B cell (primary cell): ENCODE results near the gene CDKN2AIPNL. TPM values are rescaled to one million over a fixed set of nuclear protein-coding genes. Genes with fewer than 3 reads are reported as not detected.

Experiments
- ATAC-seq: fragments of 200-7000 bp; cut with Tn5 transposase; one replicate; pipeline ENCODE4 v1.10.0; 2021; ENCODE audit warnings: low read depth, mild to moderate bottlenecking, moderate number of reproducible peaks, moderate library complexity
- CTCF ChIA-PET: fragments of 350-600 bp; sonication (Branson Sonifier 250); formaldehyde crosslinking; loops from one replicate; lab custom pipeline; 2021; ENCODE audit warnings: antibody characterized with exemption, inconsistent platforms; lab: Charles Lee
- POLR2A ChIA-PET: fragments of 350-600 bp; sonication (Branson Sonifier 250); formaldehyde crosslinking; loops from one replicate; lab custom pipeline; 2021; ENCODE audit warnings: antibody characterized with exemption; lab: Charles Lee
- DNase-seq: peaks from one replicate; pipeline ENCODE4 v3.0.0; 2013
- H2AFZ ChIP-seq: 2 replicates; pipeline ENCODE4 v1.6.1; 2012; ENCODE audit warnings: mild to moderate bottlenecking, low read depth, low read length; ENCODE audit not compliant: insufficient read depth, poor library complexity, severe bottlenecking
- H3K27ac ChIP-seq, 2 donors: 1 replicate in 1 of 2; 2 replicates in 1 of 2; pipeline ENCODE4 v1.5.1; 2012 to 2013; ENCODE audit warnings: low read length in 2 of 2, mild to moderate bottlenecking in 2 of 2, moderate library complexity in 1 of 2
- H3K27me3 ChIP-seq, 4 experiments: fragments of 200-600 bp in 1 of 4; sonication (generic) in 1 of 4; replicated peaks in 1 of 4; 1 replicate in 2 of 4; 2 replicates in 2 of 4; pipeline versions ENCODE4 v1.6.1 to v1.7.0; 2013 to 2016; ENCODE audit warnings: low read length in 3 of 4, mild to moderate bottlenecking in 2 of 4, mixed read lengths in 1 of 4, moderate library complexity in 1 of 4; ENCODE audit not compliant: insufficient read depth in 4 of 4, control insufficient read depth in 3 of 4; ENCODE audit errors: control extremely low read depth in 1 of 4
- H3K36me3 ChIP-seq, 2 experiments: replicated peaks in 1 of 2; 1 replicate in 1 of 2; 2 replicates in 1 of 2; pipeline versions ENCODE4 v1.6.1 to v1.7.1; 2013; ENCODE audit warnings: low read length in 1 of 2; ENCODE audit not compliant: insufficient read depth in 2 of 2, control insufficient read depth in 1 of 2; ENCODE audit errors: control extremely low read depth in 1 of 2, extremely low read depth in 1 of 2
- H3K4me1 ChIP-seq, 2 donors: fragments of 200-600 bp in 1 of 2; sonication (generic) in 1 of 2; 1 replicate in 1 of 2; 2 replicates in 1 of 2; pipeline versions ENCODE4 v1.5.1 to v1.6.1; 2013 to 2017; ENCODE audit warnings: low read length in 2 of 2; ENCODE audit not compliant: control insufficient read depth in 2 of 2, insufficient read depth in 2 of 2
- H3K4me2 ChIP-seq: replicated peaks from 2 replicates; pipeline ENCODE3; 2012; ENCODE audit warnings: mild to moderate bottlenecking, low read depth, low read length; ENCODE audit not compliant: poor library complexity, severe bottlenecking
- H3K4me3 ChIP-seq, 5 experiments: fragments of 200-600 bp in 1 of 5; sonication (generic) in 1 of 5; 1 replicate in 3 of 5; 2 replicates in 2 of 5; pipeline versions ENCODE4 v1.5.1 to v1.7.0; 2011 to 2016; ENCODE audit warnings: low read length in 4 of 5, mild to moderate bottlenecking in 4 of 5, low read depth in 2 of 5, control low read depth in 1 of 5, moderate library complexity in 1 of 5; ENCODE audit not compliant: insufficient read depth in 1 of 5; ENCODE audit errors: control extremely low read depth in 1 of 5, extremely low read depth in 1 of 5
- H3K79me2 ChIP-seq: fragments of 200-600 bp; sonication (generic); one replicate; pipeline ENCODE4 v1.6.0; 2016; ENCODE audit warnings: low read length; ENCODE audit not compliant: control insufficient read depth, insufficient read depth
- H3K9ac ChIP-seq: fragments of 200-600 bp; sonication (generic); 2 replicates; pipeline ENCODE4 v1.6.1; 2017; ENCODE audit warnings: mild to moderate bottlenecking, low read length, moderate library complexity
- H3K9me3 ChIP-seq, 3 donors: one replicate each; pipeline versions ENCODE4 v1.6.1 to v1.7.1; 2013; ENCODE audit warnings: low read length in 2 of 3; ENCODE audit not compliant: control insufficient read depth in 2 of 3, insufficient read depth in 1 of 3; ENCODE audit errors: control extremely low read depth in 1 of 3
- H4K20me1 ChIP-seq: 2 replicates; pipeline ENCODE4 v1.6.0; 2012; ENCODE audit warnings: mild to moderate bottlenecking, low read length; ENCODE audit not compliant: insufficient read depth, control insufficient read depth, poor library complexity, severe bottlenecking
- H3K27ac Mint-ChIP-seq: one replicate; pipeline ENCODE4 v1.8.0; 2021; ENCODE audit warnings: mixed read lengths
- H3K27me3 Mint-ChIP-seq: one replicate; pipeline ENCODE4 v1.8.0; 2021; ENCODE audit warnings: mixed read lengths
- H3K4me1 Mint-ChIP-seq: one replicate; pipeline ENCODE4 v1.8.0; 2021; ENCODE audit warnings: mixed read lengths
- H3K4me3 Mint-ChIP-seq: one replicate; pipeline ENCODE4 v1.8.0; 2021; ENCODE audit warnings: mixed read lengths
- H3K9me3 Mint-ChIP-seq: one replicate; pipeline ENCODE4 v1.8.0; 2022; ENCODE audit warnings: mixed read lengths; ENCODE audit not compliant: insufficient read depth
- CTCF ChIP-seq: fragments of 200-600 bp; IDR thresholded peaks from one replicate; pipeline ENCODE4 v1.8.0; 2022; ENCODE audit warnings: antibody characterized with exemption, mild to moderate bottlenecking
- EZH2 ChIP-seq: IDR thresholded peaks from 2 replicates; pipeline ENCODE4 v1.6.1; 2012; ENCODE audit warnings: borderline replicate concordance, low read depth, mild to moderate bottlenecking, moderate library complexity, low read length; ENCODE audit not compliant: insufficient read depth, poor library complexity, severe bottlenecking
- WGBS: methylation state at CpG from one replicate; pipeline ENCODE4 v1.1.5; 2013; ENCODE audit warnings: missing lambda C conversion rate; ENCODE audit not compliant: insufficient coverage; 5-methylcytosine and 5-hydroxymethylcytosine counted together
- intact Hi-C: fragments of 100-400 bp; cut with micrococcal nuclease; formaldehyde crosslinking; loops from one replicate; pipeline ENCODE4 v1.10.0; 2022
- polyA plus RNA-seq: library from polyadenylated mRNA; depleted of rRNA; stranded (reverse); fragments of >200 nt; gene quantifications from 2 replicates; pipeline ENCODE4 v1.2.3, GENCODE V29; 2012
- total RNA-seq, 2 donors: library from RNA; stranded (reverse); fragments of 120-200 nt in 1 of 2; gene quantifications; 1 replicate in 1 of 2; 2 replicates in 1 of 2; pipeline versions ENCODE4 v1.2.3 to v1.2.4, GENCODE V29; 2013 to 2022

CDKN2AIPNL gene
- total and polyA plus RNA-seq, 2 donors (not counting 1 experiment from before 2014, with no cell fraction given), result 11.2 to 17.2 TPM

- no peak overlapping the region for H3K9ac ChIP-seq
- no peak for ATAC-seq
- no peaks in the 10 kb centered on the region for H3K36me3 ChIP-seq
- no peaks in the 10 kb centered on the region for H3K9me3 ChIP-seq
- DNase-seq, result no peak
- TF ChIP-seq EZH2, result no peak
- Mint-ChIP-seq H3K27me3 (no peaks in the 10 kb centered on the region), H3K9me3 (no peaks in the 10 kb centered on the region), H3K27ac (no peak overlapping the region), H3K4me3 (no peak overlapping the region), H3K4me1 (peaks cover 26% of the 10 kb centered on the region)
- ChIA-PET CTCF (interaction anchor here (1.0 to 1.1 kb wide), 2 partner anchors 77 to 136 kb away, joined by 3 read pairs; no protein-coding TSS in a partner anchor), POLR2A (interaction anchor here (0.5 to 1.7 kb wide), 3 partner anchors 8 to 15 kb away, joined by 3 read pairs; no protein-coding TSS in a partner anchor)
- no peaks in the 10 kb centered on the region for H3K27me3 ChIP-seq
- no peak overlapping the region for H3K27ac ChIP-seq
- no peak overlapping the region for H2AFZ ChIP-seq
- intact Hi-C loops, result no loop called here
- no peaks in the 10 kb centered on the region for H3K79me2 ChIP-seq
- no peaks in the 10 kb centered on the region for H4K20me1 ChIP-seq
- WGBS, result 100% methylated on average over 3 of the region's 3 CpGs
- H3K4me2 ChIP-seq, result no peak overlapping the region
- no peak overlapping the region for H3K4me3 ChIP-seq
- peaks cover 19 to 24% of the 10 kb centered on the region in 2 donors for H3K4me1 ChIP-seq
These were observed 39.7 kb upstream of the CDKN2AIPNL start for GRCh38 chr5:134451225-134451935.

- no peaks in the 10 kb centered on the region for H3K27me3 ChIP-seq
- 50% methylated on average over 2 of the region's 2 CpGs for WGBS
- H3K9ac ChIP-seq, result no peak overlapping the region
- H3K4me1 Mint-ChIP-seq, result peaks cover 36% of the 10 kb centered on the region
- no peak for DNase-seq
- intact Hi-C loops, result no loop called here
- no peak overlapping the region for H2AFZ ChIP-seq
- no peak overlapping the region for H3K4me3 ChIP-seq
- H3K27ac Mint-ChIP-seq, result no peak overlapping the region
- ChIA-PET CTCF (no interaction called here), POLR2A (interaction anchor here (1.7 kb wide), 1 partner anchor 9 kb away, joined by 3 read pairs; no protein-coding TSS in a partner anchor)
- H3K27ac ChIP-seq, result no peak overlapping the region
- H3K4me1 ChIP-seq, result peaks cover 29 to 34% of the 10 kb centered on the region in 2 donors
- TF ChIP-seq EZH2 (no peak), CTCF (no peak)
- H3K36me3 ChIP-seq, result no peaks in the 10 kb centered on the region
- H3K79me2 ChIP-seq, result no peaks in the 10 kb centered on the region
- H4K20me1 ChIP-seq, result no peaks in the 10 kb centered on the region
- H3K9me3 ChIP-seq, result no peaks in the 10 kb centered on the region
- H3K4me3 Mint-ChIP-seq, result no peak overlapping the region
- no peak for ATAC-seq
- no peaks in the 10 kb centered on the region for H3K9me3 Mint-ChIP-seq
- H3K4me2 ChIP-seq, result no peak overlapping the region
- H3K27me3 Mint-ChIP-seq, result no peaks in the 10 kb centered on the region
These were observed 38.7 kb upstream of the CDKN2AIPNL start for GRCh38 chr5:134450374-134450773.
